Measurements from ENCODE around the gene IQSEC3.
"Not testable (repeated sequence)": the region's sequence is repeated elsewhere in the genome, so short reads cannot be mapped to it uniquely, and the experiment has no call there.

DNA sequence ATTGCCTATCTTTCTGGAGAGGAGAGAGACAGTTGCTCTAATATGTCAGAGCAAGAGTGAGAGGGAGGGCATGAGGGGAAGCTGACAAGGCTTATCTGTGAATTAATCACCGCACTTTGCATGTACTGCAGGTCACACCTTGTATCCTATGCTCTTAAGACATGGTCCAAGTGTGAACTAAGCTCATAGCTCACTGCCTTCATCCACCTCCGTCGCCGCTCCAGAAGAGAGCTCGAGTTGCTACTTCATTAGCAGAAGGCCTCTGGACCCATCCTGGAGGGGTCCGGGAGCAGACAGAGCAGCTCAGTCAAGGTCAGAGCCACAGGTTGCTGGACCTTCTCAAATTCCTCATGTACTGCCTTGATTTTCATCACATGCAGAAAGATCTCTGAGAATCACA, 14.6 kb upstream of the IQSEC3 start:
- TF ChIP-seq POLR2A (IDR thresholded peaks at IDR 0.05), result not testable (repeated sequence)
- TF ChIP-seq, protein P1, sequence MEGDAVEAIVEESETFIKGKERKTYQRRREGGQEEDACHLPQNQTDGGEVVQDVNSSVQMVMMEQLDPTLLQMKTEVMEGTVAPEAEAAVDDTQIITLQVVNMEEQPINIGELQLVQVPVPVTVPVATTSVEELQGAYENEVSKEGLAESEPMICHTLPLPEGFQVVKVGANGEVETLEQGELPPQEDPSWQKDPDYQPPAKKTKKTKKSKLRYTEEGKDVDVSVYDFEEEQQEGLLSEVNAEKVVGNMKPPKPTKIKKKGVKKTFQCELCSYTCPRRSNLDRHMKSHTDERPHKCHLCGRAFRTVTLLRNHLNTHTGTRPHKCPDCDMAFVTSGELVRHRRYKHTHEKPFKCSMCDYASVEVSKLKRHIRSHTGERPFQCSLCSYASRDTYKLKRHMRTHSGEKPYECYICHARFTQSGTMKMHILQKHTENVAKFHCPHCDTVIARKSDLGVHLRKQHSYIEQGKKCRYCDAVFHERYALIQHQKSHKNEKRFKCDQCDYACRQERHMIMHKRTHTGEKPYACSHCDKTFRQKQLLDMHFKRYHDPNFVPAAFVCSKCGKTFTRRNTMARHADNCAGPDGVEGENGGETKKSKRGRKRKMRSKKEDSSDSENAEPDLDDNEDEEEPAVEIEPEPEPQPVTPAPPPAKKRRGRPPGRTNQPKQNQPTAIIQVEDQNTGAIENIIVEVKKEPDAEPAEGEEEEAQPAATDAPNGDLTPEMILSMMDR (IDR thresholded peaks at IDR 0.05 in 4 of 5, conservative IDR thresholded peaks at IDR 0.05 in 1 of 5), result not testable (repeated sequence)
